ENCODE results near the gene PRRT4. TPM values are rescaled to one million over a fixed set of nuclear protein-coding genes. Genes with fewer than 3 reads are reported as not detected.
A peak's percentile ranks its signal among the peaks of the same experiment; 100 is the strongest.

PRRT4 gene
- total and polyA plus RNA-seq, 2 of the 13 experiments (the other 11 are each of a cell fraction or from before 2014, with no cell fraction given) = not detected

DNA sequence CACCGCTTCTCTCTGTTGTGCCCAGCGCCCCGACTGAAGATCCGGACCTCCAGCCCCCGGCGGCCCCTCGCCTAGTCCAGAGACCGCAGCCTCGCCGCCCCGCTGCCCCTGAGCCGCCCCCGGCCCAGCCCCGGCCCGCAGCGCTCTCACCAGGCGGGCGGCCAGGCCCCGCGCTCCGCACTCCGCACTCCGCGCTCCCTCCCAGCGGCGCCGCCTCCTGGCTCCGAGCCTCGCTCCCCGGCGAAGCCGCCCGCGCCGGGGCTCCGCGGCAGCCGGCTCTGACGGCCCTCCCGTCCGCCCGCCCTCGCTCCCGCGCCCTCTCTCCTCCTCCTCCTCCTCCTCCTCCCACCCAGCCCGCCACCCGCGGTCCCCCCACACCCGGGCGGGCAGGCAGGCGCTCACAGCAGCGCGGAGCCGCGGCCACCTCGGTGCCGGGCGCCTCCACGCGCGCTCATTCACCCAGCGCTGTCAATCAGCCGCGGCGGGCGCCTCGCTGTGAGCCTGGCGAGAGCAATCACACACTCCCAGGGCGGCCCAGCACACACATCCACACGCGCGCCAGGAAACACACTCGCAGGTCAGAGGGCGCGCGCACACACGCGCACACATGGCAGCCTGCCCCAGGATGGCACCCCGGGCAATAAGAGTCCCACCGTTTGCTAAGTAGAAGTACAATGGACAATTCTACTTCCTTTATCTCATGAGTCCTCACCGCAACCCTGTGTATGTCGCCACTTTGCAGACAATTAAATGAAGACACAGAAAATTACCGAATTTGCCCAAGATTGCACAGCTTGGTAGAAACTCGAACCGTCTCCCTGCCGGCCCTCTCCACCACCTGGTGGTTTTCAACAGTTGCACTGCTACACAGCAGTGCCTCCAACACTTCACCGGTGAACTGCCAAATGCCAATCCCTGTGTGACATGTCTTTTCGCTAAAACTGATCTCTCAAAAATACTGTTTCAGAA lies at the start of gene PRRT4 (continued):
- TF ChIP-seq, protein P1, sequence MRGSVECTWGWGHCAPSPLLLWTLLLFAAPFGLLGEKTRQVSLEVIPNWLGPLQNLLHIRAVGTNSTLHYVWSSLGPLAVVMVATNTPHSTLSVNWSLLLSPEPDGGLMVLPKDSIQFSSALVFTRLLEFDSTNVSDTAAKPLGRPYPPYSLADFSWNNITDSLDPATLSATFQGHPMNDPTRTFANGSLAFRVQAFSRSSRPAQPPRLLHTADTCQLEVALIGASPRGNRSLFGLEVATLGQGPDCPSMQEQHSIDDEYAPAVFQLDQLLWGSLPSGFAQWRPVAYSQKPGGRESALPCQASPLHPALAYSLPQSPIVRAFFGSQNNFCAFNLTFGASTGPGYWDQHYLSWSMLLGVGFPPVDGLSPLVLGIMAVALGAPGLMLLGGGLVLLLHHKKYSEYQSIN (CRISPR knock-in tag; IDR thresholded peaks at IDR 0.05; ENCODE audit: borderline replicate concordance) = no peak
- TF ChIP-seq, protein P2, sequence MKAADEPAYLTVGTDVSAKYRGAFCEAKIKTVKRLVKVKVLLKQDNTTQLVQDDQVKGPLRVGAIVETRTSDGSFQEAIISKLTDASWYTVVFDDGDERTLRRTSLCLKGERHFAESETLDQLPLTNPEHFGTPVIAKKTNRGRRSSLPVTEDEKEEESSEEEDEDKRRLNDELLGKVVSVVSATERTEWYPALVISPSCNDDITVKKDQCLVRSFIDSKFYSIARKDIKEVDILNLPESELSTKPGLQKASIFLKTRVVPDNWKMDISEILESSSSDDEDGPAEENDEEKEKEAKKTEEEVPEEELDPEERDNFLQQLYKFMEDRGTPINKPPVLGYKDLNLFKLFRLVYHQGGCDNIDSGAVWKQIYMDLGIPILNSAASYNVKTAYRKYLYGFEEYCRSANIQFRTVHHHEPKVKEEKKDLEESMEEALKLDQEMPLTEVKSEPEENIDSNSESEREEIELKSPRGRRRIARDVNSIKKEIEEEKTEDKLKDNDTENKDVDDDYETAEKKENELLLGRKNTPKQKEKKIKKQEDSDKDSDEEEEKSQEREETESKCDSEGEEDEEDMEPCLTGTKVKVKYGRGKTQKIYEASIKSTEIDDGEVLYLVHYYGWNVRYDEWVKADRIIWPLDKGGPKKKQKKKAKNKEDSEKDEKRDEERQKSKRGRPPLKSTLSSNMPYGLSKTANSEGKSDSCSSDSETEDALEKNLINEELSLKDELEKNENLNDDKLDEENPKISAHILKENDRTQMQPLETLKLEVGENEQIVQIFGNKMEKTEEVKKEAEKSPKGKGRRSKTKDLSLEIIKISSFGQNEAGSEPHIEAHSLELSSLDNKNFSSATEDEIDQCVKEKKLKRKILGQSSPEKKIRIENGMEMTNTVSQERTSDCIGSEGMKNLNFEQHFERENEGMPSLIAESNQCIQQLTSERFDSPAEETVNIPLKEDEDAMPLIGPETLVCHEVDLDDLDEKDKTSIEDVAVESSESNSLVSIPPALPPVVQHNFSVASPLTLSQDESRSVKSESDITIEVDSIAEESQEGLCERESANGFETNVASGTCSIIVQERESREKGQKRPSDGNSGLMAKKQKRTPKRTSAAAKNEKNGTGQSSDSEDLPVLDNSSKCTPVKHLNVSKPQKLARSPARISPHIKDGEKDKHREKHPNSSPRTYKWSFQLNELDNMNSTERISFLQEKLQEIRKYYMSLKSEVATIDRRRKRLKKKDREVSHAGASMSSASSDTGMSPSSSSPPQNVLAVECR (CRISPR knock-in tag; IDR thresholded peaks at IDR 0.05; ENCODE audit: borderline replicate concordance) = 0 out of 2 replicates have a peak, but pooled peaks have one; percentile 33
- TF ChIP-seq BCL6 (CRISPR knock-in tag; IDR thresholded peaks at IDR 0.05) (no peak), ZNF33A (CRISPR knock-in tag; IDR thresholded peaks at IDR 0.05; ENCODE audit: borderline replicate concordance) (no peak), HNRNPLL (IDR thresholded peaks at IDR 0.05; ENCODE audit: low read depth, low read length, poor library complexity, severe bottlenecking) (peak; percentile 32), FOXC1 (CRISPR knock-in tag; IDR thresholded peaks at IDR 0.05; ENCODE audit: borderline replicate concordance) (no peak), RFX5 (IDR thresholded peaks at IDR 0.05; ENCODE audit: low read depth, low read length) (no peak), HNRNPK (IDR thresholded peaks at IDR 0.05; ENCODE audit: low read depth, low read length, poor library complexity, severe bottlenecking) (peak; percentile 18), ZNF546 (CRISPR knock-in tag; conservative IDR thresholded peaks at IDR 0.05) (no peak), NBN (conservative IDR thresholded peaks at IDR 0.05) (no peak), ZBTB42 (CRISPR knock-in tag; IDR thresholded peaks at IDR 0.05) (no peak)
- TF ChIP-seq, protein P3, sequence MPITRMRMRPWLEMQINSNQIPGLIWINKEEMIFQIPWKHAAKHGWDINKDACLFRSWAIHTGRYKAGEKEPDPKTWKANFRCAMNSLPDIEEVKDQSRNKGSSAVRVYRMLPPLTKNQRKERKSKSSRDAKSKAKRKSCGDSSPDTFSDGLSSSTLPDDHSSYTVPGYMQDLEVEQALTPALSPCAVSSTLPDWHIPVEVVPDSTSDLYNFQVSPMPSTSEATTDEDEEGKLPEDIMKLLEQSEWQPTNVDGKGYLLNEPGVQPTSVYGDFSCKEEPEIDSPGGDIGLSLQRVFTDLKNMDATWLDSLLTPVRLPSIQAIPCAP (CRISPR knock-in tag; IDR thresholded peaks at IDR 0.05; ENCODE audit: low read depth) = no peak
- TF ChIP-seq, protein P4, sequence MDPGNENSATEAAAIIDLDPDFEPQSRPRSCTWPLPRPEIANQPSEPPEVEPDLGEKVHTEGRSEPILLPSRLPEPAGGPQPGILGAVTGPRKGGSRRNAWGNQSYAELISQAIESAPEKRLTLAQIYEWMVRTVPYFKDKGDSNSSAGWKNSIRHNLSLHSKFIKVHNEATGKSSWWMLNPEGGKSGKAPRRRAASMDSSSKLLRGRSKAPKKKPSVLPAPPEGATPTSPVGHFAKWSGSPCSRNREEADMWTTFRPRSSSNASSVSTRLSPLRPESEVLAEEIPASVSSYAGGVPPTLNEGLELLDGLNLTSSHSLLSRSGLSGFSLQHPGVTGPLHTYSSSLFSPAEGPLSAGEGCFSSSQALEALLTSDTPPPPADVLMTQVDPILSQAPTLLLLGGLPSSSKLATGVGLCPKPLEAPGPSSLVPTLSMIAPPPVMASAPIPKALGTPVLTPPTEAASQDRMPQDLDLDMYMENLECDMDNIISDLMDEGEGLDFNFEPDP (CRISPR knock-in tag; conservative IDR thresholded peaks at IDR 0.05) = no peak
- TF ChIP-seq, protein P5, sequence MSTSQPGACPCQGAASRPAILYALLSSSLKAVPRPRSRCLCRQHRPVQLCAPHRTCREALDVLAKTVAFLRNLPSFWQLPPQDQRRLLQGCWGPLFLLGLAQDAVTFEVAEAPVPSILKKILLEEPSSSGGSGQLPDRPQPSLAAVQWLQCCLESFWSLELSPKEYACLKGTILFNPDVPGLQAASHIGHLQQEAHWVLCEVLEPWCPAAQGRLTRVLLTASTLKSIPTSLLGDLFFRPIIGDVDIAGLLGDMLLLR (CRISPR knock-in tag; IDR thresholded peaks at IDR 0.05) = no peak
- TF ChIP-seq, protein P6, sequence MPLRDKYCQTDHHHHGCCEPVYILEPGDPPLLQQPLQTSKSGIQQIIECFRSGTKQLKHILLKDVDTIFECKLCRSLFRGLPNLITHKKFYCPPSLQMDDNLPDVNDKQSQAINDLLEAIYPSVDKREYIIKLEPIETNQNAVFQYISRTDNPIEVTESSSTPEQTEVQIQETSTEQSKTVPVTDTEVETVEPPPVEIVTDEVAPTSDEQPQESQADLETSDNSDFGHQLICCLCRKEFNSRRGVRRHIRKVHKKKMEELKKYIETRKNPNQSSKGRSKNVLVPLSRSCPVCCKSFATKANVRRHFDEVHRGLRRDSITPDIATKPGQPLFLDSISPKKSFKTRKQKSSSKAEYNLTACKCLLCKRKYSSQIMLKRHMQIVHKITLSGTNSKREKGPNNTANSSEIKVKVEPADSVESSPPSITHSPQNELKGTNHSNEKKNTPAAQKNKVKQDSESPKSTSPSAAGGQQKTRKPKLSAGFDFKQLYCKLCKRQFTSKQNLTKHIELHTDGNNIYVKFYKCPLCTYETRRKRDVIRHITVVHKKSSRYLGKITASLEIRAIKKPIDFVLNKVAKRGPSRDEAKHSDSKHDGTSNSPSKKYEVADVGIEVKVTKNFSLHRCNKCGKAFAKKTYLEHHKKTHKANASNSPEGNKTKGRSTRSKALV (CRISPR knock-in tag; IDR thresholded peaks at IDR 0.05) = peak; percentile 88

Measured in HepG2 (cell line).